Midbrain (tissue), 1 donor: ENCODE data around the gene MRPL58.
A peak's percentile ranks its signal among the peaks of the same experiment; 100 is the strongest.
"Not testable (repeated sequence)": the region's sequence is repeated elsewhere in the genome, so short reads cannot be mapped to it uniquely, and the experiment has no call there.

Experiments
- DNase-seq: peaks from one replicate; lab custom pipeline; 2025; lab: John Stamatoyannopoulos, UW

The MRPL58 gene

DNA sequence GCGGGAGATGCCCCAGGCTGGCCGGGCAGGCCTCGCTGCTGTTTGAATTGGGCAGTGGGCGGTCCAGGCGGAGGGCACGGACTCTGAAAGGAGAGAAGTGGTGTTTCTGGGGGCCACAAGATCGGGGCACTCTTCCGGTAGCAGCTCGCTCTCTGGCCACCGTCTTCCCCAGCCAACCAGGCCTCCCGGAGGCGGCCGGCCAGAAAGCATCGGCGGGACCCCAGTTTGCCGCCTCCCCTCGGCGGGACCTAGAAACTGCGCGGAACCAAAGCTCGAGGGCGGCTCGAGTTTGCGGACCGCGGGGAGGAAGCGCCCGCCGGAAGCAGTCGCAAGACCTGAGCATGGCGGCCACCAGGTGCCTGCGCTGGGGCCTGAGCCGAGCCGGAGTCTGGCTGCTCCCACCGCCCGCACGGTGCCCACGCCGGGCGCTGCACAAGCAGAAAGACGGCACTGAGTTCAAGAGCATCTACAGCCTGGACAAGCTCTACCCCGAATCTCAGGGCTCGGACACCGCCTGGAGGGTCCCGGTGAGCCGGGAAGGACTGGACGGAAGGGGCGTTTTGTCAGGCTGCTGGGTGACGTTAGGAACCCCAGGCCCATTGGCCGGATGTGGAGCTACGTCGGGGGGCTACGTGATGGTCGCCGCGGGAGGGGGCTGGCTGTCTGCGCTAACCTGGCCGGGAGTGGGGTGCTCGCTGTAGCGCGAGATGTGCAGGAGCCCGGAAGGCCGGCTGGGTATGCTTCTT, at the start of gene MRPL58:
Gene MRPL58 (plus strand): TSS at position 325 of the 746 bp plus-strand sequence. CDS start 17 bp downstream, at position 342.
- DNase-seq, result peak; percentile 89

DNA sequence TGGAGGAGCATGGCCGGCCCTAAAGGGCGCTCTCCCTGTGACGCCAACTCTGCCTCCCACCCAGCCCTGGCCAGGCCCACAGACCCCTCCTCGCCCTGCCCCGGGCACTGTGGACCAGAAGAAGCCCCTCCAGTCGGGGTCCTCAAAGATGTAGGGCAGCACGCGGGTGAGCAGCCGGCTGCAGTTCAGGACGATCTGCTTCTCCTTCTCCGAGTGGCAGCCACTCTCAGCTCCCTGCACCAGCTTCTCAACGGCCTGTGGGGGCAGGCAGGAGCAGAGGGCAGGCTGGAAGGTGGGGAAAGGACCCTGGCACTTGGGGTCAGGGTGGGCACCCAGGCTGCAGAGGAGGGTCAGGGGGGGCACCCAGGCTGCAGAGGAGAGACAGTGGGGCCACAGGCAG, 48.8 kb upstream of the MRPL58 start:
- DNase-seq, result no peak

DNA sequence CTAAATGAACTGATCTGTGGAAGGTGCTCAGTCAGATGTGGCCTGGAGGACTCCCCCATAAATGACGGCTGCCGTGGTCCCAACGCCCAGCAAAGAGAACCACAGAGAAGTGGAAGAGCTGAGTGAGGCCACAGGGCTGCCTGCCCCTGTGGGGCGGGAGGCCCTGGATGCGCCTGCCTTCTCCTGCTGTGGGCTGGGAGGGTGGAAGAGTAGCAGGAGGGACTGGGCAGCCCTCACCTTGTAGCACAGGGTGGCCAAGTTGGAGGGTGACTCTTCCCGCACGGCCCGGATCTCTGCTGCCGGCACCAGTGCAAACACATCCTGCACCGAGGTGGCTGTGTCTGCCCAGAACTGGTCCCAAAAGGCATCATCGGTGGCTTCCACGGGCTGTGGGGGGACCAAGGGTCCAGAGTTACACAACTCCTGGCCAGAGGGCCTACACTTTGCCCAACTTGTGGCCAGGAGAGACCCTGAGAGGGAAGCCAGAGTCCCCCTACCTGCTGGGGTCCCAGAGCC, 48.2 kb upstream of the MRPL58 start:
- no peak for DNase-seq

DNA sequence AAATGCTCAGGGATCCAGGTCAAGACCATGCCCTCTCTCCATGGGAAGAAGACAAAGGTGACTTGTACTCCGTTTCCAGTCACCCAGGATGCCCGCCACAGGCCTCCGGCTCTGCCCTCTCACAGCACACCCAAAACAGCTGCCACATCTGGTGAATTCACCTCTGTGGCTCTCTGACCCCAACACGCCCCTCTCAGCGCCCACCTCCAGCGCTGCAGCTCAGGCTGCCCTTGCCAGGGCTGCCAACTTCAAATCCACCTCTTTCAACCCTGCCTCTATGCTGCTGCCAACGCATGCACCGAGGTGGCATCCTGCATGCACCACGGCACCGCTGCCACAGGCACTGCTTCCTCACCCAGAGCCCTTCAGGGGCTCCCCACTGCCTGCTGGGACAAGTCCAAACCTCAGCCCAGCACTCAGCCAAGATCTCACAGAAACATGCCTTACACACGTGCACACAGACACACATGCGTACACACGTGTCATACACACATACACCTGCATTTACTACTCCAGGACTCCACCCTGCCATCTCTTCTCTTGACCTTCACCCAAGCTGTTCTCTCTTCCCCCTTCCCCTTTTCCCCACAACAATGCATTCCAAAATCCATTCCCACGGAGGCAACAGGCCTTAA, 47.4 kb upstream of the MRPL58 start:
- DNase-seq, result no peak

DNA sequence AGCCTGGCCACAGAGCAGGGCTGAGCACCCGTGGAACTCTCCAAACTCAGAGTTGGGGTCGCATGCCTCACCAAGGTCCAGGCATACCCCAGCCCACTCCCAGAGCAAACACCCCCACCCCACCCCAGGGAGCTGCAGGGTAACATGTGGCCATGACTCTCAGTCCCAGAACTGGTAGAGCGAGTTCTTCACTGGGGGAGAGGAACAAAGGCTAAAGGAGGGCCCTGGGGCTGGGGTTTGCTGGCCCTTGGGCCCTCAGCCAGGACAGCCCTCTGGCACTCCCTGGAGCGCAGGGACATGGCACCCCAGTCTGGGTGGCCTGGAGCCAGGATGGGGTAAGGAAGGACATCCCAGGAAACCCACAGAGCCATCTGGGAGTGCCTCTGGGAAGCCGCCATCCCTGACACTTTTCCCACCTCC, 44.1 kb upstream of the MRPL58 start:
- DNase-seq, result no peak

DNA sequence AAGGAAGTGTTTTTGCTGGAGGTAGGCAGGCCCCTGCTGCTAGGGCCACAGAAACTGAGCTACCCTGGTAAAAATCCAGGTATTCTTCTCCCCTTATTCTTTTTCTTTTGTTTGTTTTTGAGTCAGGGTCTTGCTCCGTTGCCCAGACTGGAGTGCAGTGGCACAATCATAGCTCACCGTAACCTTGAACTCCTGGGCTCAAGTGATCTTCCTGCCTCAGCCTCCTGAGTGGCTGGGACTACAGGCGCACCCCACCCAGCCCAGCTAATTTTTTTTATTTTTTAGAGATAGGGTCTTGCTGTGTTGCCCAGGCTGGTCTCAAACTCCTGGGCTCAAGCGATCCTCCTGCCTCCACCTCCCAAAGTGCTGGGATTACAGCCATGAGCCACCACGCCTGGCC, 43.0 kb upstream of the MRPL58 start:
- not testable (repeated sequence) for DNase-seq

DNA sequence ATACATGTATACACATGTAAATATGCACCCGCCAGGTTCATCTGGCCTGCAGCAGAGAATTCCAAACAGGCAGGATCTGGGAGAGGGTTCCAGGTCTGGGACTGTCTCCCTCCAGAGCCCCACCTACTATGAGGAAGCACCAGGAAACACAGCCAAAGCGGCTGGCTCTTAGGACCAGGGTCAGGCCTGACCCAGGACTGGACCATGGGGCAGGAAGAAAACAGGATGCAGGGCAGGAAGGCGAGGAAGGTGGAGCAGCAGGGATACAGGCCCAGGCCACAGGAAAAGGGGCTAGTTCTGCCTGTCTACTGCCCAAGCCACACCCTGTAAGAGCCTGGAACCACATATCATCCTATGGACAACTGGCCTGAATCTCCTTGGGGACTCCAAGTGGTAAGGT, 42.1 kb upstream of the MRPL58 start:
- DNase-seq, result no peak

DNA sequence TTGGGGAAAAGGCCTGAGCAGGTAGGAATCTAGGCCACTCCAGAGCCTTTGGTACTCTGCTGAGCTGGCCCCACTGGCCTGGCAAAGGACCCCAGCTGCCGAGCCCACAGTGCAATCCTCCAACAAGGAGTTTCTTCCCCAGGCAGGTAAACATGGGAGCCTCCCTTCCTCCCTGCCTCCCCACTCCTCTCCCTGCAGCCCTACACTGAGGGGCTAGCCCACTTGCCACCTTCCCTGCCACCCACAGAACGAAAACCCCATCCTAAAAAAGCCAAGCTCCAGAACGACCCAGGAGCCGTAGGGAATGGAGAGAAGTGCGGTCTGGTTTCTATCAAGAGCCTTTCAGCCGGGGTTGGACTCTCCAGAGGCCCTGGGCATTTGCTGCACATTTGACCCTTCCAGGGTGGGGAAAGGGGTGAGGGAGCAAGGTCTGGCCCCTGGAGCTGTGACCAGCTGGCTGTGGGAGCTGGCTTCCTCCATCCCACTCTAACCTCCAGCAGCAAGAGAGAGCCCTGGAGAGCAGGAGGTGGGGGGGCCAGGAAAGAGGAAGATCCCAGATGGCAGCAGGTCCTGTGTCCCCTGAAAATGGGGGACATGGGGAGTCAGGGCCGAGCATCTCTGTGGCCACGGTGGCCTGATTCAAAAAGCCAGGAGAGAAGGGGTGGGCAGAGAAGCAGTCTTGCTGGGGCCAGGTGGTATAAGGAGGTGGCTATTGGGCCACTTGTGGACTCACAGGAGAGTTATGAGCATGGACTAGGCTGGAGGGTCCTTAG, 41.2 kb upstream of the MRPL58 start:
- no peak for DNase-seq

DNA sequence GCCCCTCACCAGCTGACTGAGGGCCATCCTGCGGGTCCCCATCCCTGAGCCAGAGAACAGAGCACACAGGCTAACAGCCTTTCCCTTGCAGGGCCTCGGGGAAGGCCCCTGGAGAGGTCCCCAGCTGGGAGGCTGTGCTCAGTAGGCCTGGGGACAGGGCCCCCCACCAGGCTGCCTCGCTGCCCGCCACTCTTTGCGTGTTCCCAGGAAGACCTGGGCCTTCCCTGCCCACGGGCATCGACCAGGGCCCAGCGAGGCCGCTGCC, 40.7 kb upstream of the MRPL58 start:
- no peak for DNase-seq

DNA sequence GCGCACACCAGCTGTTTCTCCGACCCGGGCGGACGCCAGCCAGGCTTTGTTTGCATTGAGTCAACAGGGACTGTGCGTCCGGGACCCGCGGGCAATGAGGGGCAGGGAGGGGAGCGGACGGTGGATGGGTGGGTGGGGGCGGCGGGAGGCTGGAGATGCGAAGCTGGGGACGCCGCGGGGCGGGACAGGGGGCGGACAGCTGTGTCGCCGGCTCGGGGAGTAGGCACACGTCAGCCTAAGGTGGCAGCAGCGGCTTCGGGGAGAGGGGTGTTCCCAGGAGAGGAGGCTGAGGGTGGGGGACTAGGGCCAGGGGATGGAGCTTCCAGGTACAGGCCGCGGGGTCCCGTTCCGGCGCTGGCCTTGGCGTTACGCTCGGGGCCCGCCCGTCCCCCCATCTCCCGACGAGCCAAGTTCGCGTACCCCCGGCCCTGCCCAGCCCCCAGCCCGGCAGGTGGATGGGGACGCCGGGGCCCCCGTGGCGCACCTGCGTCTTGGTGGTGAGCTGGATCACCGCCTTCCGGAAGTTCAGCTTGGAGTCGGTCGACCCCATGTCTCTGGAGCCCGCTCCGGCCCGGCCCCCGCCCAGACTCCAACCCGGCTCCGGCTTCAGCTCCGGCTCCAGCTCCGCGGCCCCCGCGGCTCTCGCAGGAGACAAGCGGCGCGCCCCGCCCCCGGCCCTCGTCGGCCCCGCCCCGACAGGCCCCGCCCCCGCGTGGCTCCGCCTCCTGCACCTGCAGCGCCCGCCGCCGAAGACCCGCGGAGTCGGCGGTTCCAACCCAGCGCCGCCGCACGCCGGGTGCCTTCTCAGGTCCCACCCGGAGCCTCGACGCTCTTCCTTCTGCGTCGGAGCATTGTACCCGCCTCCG, 40.1 kb upstream of the MRPL58 start, which contains the start of gene HID1:
Gene HID1 (minus strand): TSS at position 653 of the 866 bp plus-strand sequence. CDS start 103 bp downstream, at position 550.
- peak; percentile 79 for DNase-seq

DNA sequence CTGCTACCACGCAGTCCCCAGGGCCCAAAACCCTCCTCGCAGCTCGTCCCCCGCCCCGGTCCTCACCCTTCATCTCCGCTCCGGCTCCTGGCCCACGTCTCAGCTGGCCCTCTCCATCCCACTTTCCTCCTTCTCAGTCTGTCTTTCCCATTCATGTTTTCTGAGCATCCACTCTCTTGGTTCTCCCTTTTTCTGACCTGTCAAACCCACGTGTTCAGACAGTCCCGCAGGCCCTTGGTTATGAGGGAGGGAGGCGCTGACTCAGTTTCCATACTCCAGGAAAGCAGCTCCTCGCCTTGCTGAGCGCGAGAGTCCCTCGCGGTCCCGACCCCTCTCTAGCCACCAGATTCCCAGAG, 39.5 kb upstream of the MRPL58 start:
- DNase-seq, result no peak

DNA sequence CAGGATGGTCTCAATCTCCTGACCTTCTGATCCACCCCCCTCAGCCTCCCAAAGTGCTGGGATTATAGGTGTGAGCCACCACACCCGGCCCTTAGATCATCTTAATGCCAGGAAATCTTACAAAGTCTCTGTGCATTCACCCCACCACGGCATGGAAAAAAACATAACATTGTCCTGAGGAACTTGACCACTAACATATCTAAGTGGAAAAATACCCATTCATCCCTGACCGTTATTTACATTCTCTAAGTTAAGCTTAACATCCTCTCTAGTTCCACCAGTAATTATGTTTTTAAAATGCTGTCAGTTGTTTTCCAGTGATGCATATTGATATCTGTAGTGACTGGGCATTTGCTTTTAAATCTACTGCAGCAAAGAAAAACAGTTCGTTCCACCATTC, 36.5 kb upstream of the MRPL58 start:
- DNase-seq, result no peak

DNA sequence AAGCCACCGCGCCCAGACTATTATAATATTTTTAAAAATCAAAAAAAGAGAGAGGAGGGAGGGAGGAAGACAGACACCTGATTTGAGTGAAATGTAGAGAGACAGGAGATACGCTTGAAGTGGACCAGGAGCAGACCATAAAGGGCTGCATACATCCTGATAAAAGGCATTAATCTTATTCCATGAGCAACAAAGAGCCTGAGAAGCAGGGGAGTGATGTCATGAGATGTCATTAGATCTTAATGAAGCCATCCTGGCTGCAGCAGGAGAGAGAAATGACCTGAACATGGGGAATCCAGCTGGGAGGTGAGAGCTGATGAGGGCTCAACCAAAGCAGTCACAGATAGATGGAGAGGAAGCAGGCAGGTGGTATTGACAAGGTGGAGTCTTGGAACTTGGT, 34.7 kb upstream of the MRPL58 start:
- DNase-seq, result no peak

DNA sequence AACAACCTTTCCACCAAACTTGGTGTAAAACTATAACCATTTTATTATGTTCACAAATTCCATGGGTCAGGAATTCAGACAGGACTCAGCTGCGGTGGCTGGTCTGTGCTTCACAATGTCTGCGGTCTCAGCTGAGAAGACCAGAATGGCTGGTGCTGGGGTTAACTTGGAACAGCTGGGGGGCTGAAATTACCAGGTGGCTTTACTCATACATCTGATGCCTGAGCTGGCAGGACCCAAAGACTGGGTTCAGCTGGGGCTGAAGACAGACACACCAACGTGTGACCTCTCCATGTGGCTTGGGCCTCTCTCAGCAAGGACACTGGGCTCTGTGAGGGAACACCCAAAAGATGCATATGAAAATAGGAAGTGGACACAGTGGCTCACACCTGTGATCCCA, 34.2 kb upstream of the MRPL58 start:
- DNase-seq, result no peak

DNA sequence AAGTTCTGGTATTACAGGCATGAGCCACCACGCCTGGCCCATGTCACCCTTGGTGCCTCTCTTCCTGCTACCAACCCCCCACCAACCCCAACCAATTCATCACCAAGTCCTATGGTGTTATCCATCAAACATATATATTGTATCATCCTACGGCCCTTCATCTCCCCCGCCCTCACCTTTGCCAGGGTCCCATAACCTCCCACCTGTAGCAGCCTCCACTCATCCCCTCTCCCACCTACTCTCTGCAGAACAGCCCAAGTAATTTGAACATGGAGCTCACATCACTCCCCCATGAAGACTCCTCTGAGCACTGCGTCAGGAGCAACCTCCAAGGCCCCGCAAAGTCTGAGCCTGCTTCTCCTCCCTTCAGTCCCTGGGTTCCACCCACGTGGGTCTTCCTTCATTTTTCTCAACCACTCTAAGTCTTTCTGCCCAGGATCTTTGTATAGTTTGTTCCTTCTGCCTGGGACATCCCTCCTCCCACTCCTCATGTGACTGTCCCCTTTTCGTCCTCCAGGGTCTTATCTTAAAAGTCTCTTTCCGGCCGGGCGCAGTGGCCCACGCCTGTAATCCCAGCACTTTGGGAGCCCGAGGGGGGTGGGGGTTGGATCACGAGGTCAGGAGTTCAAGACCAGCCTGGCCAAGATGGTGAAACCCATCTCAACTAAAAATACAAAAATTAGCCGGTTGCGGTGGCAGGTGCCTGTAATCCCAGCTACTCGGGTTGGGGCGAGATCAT, 32.9 kb upstream of the MRPL58 start:
- DNase-seq, result no peak

DNA sequence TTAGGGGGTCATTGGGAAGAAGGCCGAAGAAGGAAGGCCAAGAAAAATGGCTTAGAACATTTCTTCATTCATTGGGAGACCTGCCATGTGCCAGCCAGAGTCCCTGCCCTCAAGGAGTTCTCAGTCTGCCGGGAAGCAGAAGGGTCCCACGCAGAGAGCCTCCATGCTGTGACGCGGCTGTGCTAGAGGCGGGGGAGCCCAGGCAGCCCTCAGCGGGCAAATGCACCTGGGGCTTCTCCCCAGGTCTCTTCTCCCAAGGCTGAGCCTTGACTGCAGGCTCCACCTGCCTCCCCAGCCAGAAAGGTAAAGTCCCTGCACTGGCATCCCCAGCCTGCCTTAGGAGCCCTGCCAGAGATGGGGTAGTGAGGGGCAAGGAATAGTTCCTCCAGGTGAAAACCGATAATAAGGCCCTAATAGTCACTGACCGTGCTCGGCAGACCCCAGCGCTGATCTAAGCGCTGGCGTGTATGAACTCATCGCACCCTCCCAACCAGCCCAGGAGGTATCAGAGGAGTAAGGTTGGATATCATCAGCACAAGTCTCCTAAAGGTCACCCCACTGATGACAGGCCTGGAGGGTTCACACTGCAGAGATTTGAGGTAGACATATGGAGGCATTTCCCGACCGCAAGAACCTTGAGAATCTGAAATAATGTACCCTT, 31.0 kb upstream of the MRPL58 start:
- DNase-seq, result no peak

DNA sequence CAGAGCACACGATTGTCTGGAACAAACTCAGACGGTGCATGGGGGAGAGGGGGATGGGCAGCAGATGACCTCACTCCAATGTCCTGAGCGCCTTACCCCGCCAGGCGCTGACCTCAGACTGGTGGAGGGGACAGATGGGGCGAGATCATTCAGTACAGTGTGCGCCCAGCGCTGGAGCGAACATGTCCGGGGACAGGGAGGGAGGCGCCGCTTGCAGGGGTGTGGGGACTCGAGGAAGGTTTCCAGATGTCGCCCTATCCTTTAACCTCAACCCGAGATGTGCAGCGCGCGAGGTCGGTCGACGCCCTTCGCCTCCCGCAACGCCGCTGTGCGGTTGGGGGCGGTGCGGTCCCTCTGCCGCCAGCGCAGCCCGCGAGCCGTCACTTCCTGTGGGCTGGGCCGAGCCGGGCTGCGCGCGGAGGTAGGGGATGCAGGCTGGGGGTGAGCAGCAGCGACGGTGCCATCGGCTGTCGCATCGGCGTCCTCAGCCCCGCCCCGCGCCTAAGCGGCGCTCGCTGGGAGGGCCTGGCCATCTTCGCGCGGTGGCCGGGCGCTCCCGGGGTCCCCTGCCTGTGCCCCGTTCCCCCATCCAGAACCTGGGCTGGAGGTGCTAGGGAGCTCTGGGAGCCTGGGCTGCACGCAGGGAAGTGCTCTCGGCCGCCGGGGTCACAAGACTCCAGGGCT, 30.3 kb upstream of the MRPL58 start:
- DNase-seq, result peak; percentile 88

DNA sequence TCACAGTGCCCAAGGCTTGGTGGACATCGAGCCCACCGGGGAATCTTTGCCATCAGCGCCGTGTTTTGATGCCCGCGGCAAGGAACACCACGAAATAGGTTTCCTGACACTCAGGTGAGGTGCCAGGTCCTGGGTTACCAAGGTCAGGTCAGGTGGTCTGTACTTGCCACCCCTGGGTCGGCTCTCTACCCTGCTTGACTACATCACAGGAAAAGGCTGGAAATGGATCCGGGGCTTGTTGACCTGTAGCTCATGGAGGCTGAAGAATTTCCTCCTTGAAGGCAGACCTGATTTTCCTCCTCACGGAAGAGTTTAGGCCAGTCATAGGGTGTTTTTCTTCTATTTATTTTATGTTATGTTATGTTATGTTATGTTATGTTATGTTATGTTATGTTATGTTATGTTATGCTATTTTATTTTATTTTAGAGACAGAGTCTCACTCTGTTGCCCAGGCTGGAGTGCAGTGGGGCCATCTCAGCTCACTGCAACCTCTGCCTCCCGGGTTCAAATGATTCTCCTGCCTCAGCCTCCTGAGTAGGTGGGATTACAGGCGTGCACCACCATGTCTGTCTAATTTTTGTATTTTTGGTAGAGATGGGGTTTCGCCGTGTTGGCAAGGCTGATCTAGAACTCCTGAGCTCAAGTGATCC, 29.7 kb upstream of the MRPL58 start:
- peak; percentile 43 for DNase-seq

DNA sequence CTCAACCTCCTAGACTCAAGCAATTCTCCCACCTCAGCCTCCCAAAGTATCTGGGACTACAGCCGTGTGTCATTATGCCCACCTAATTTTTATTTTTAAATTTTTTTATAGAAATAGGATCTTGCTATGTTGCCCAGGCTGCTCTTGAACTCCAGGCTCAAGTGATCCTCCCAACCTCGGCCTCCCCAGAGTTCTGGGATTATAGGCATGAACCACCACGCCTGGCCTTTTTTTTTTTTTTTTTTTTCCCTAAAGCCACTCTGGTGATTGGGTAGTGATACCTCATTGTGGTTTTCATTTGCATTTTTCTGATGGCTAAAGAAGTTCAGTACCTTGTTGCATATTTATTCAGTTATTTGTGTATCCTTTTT, 26.3 kb upstream of the MRPL58 start:
- DNase-seq, result no peak
